HG03575 (cell line): ENCODE results near the gene PAX2.

Experiments
- ATAC-seq: cut with Tn5 transposase; IDR thresholded peaks from one replicate; pipeline ENCODE4 v1.9.1; 2021; ENCODE audit not compliant: unreplicated experiment, insufficient number of reproducible peaks, low FRiP score; ENCODE audit errors: extremely low read depth

The PAX2 gene

DNA sequence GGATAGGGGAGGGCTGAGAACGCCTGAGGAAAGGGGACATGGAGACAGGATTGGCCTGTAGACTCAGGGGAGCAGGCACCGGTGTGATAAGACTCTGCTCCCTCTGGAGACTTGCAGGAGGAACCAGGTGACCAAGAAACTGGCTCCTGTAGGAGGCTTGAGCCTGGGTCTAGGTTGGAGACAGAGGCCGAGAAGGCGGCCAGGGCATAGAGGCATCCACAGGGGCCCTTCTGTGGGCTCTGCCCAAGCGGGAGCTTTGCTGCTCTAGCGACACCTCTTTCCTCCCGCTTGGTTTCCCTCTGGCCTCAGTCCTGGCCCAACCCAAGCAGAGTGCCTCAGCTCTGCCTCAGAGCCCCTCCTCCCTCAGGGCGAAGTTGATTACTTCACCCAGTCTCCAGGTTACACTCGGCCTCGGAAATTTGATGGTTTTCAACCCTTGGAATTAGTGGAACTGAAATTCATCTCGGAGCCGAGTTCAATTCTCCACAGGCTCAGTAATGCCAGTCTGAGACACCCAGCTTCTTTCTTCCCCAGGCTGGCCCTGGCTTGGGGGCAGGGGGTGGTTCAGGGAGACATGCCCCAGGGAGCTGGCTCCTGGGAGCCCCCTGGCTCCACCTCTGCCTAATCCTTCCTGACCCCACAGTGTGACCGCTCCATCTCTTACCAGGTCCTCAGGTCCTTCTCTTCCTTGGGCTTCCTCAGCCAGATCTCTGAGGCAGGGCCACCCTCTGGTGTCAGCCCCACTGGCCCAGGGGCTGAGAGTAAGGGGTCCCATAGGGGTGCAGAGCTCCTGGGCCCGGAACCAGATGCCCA lies 60.4 kb downstream of the PAX2 start:
- no peak for ATAC-seq

DNA sequence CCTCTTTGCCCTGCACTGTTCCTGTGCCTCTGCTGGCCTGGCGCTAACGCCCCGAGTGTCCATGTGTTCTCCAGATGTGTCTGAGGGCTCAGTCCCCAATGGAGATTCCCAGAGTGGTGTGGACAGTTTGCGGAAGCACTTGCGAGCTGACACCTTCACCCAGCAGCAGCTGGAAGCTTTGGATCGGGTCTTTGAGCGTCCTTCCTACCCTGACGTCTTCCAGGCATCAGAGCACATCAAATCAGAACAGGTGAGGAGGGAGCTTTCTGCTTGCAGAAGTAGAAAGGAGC lies 60.9 kb downstream of the PAX2 start:
- ATAC-seq = no peak

DNA sequence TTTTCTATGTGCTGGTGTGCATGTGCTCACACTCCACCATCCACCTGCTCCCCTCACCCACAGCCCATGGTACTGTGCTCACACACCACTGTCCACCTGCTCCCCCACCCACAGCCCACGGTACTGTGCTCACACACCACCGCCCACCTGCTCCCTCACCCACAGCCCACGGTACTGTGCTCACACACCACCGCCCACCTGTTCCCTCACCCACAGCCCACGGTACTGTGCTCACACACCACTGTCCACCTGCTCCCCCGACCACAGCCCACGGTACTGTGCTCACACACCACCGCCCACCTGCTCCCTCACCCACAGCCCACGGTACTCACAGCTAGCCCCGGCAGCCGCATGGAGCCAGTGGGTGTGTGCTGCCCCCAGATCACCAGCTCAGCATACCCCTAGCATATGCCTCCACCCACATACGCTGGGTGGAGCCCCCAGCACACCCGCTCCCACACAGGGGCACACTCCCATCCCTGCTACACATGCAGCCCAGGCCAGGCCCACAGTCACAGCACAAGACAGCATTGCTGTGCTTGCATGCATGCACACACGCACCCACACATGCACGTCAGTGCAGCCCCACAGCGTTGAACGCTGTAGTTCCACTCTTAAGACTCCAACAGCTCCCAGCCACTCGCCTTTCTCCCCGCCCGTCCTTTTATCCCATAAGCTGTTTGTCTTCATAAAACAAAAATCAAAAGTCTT lies 62.0 kb downstream of the PAX2 start:
- ATAC-seq = no peak

DNA sequence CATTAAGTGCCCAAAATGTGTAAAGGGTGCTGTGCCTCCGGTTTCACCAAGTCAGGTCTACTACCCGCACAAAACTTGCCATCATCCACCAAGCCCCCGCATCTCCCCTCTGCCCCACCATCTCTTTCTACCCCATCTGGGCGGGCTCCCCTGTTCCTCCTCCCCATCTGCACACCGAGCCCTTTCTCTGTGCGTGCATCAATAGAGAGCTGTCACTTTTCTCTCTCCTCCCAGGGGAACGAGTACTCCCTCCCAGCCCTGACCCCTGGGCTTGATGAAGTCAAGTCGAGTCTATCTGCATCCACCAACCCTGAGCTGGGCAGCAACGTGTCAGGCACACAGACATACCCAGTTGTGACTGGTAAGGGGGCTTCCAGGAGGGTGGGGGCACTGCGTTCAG lies 63.5 kb downstream of the PAX2 start:
- ATAC-seq = no peak

DNA sequence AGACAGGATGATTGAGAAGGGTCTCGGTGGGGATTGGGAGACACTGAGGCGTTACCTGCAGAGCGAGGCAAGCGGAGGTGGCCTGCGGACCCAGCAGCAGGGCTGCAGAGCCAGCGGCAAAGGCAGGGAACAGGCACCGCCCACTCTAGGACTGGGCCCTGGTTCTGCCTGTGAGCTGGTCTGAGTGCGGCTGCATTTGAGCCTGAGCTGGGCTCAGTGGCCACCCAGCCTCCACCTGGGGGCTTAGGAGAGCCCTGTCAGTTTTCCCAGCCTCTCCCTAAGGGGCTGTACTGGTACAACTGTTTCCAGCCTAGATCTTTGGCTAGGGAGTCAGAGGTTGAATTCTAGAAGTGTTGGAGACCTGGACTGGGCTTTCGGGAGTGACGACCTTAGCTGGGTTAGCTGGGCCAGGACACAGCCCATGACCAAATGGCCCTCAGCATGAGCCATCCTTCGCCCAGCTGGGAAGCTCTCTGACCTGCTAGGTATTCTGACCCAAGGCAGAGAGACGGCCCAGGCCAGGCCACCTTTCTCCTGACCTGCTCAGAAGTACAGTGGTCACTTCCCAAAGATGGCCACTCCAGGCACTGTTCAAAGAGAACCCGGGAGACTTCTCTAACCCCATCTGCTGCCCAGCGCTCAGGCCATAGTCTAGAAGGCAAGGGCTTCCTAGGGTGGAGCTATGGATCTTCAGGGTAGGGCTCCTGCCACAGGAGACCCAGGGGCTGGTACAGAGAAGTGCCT lies 64.9 kb downstream of the PAX2 start:
- ATAC-seq = no peak

DNA sequence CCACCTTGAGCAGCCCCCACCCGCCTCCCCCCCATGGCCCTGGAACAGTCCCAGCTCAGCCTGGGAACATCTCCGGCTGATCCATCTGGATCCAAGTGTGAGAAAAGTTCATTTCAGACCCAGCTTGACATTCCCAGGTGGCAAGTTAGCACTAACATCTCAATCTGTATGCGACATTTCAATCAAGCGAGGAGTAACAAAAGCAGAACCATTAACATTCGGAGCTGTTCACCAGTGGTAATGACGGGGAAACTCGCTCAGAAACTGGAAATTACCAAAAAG lies 65.4 kb downstream of the PAX2 start:
- ATAC-seq = no peak

DNA sequence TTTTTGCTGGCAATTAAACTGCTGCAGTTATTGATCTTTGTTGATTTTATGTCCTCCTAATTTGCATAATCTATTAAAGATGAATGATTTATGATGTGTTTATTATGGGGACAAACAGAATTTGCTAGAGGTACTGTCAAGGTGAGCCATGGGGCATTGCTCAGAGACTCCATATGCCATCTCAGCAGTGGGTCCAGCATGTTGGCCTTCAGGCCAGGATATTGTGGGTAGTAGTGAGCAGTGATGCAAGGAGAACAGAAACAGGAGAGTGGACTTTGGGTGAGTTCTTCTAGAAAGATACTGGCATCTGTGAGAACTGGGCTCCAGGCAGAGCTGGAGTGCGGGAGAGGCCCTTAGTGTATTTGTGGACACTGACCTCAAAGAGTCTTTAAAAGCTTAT lies 65.9 kb downstream of the PAX2 start:
- ATAC-seq = no peak

DNA sequence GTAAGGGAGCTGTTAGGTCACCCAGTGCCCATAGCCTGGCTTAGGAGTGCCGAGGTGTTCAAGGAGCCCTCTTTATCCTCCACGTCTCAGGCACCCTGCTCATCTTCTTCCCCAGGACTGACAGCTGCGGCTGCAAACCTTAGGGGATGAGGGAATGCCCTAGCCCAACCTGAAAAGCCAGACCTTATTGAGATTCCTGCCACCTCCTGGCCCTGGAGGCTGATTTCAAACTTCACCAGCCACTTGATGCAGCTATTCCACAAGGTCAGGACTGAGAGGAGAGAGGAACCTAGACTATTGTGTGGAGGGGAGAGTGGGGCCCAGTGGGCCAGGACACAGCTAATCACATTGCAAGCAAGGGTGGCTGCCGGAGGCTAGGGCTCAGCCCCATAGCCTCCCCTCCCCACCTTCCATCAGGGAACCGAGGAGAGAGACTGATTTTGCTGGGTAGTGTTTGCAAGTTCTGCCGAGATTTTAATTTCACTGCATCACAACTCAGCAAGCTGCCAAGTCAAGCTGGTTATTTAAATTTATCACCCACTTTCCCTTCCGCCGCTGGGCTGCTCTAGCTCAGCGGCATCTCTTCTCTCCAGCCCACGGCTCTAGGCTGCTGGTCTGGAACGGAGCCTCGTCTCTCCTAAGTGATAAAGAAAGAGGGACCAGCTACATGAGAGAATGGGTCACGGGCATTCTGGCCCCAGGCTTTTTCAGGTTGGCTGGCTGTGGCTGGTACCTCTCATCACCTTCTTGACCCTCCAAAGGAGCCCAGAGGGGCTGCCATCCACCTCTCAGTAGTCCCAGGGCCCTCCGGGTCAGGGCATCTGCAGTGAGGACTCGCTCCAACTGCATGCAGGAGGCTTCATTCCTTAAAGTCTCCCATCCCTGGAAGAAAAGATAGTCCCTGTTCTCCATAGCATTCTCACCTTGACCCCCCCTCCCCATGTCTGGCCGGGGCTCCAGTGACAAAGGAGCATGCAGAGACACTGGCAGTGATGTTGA lies 66.7 kb downstream of the PAX2 start:
- no peak for ATAC-seq

DNA sequence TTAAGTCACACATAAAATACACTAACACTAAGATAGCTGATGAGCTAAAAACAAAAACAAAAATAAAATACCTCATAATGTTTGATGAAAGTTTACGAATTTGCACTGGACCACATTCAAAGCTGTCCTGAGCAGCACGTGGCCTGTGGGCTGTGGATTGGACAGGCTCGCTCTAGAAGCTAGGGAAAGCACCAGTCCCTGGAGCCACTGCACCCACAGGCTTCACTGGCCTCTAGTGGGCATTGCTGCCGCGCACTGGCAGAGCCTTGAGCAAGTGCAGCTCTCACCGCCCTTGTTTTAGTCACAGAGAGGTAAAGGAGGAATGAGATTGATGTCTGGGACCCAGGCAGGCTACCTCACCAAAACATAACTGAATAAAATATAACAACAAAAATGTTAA lies 67.6 kb downstream of the PAX2 start:
- no peak for ATAC-seq

DNA sequence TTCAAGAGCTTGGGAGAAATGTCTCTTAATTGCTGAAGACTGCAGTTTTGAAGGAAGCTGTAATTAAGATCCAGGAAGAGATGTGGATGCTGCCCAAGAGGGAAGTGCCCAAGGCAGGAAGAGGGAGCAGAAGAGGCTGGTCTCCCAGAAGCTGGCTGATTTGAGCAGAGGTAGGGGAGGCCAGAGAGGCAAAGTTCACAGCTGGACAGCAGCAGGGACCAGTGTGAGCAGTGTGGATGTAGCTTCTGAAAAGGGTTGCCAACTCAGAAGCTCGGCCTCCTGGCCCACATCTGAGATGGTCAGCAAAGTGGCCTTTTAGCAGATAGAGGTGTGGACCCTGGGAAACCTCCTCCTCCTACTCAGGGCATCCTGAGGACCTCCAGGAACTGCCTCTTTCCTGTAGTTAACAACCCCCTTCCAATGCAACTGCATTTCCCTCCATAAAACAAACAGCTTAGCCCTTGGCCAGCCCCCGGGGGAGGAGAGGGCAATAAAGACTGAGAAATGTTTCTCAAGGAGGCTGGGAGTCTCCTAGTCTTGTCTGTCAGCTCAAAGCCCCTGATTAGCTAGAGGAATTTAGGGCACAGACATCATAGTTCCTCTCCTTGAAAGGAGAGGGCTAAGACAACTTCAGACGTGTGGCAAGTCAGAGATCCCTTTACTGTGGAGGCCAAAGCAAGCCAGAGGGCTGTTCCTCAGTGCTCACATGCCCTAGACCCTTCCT lies 69.5 kb downstream of the PAX2 start:
- ATAC-seq = no peak

DNA sequence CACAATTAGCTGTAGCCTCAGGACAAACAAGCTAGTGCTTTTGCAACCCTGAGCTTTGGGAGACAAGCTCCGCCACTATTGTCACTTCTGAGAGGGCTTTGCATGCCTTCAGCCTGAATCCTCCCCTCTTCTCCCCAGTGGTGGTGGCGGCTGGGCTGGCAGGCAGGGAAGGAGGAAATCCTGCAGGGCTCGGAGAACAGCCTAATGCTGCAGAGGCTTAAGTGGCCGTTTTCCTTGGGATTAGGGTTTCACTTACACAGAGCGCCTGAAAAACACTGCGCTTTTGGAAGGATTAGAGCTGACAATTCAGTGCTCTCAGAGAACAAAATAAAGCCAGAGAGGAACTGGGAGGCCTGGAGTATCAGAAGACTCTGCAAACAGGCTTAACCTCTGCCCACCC lies 71.3 kb downstream of the PAX2 start:
- ATAC-seq = no peak

DNA sequence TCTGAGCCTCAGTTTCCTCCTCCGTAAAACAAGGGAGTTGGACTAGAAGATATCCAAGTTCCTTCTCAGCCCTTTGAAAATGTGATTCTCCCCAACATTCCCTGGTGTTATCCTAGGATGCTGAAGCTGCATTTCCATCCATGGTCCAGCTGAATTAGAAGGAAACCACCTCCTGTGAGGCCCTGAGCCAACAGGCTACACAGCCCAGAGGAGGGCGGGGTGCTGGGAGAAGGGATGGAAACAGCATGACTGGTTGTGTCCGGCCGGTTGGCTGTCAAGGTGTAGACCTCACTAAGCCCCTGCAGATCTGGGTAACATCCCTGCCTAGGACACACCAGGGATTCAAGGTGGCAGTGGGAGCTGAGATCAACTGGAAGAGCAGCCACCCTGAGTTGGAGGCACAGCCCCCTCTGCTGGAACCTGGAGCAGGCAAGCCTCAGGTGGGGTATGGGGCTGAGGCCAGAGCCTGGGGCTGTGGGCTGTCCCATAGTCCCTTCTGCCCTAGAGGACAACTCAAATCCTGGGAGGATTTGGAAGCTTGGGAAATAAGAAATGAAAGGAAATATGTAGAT lies 72.0 kb downstream of the PAX2 start:
- no peak for ATAC-seq

DNA sequence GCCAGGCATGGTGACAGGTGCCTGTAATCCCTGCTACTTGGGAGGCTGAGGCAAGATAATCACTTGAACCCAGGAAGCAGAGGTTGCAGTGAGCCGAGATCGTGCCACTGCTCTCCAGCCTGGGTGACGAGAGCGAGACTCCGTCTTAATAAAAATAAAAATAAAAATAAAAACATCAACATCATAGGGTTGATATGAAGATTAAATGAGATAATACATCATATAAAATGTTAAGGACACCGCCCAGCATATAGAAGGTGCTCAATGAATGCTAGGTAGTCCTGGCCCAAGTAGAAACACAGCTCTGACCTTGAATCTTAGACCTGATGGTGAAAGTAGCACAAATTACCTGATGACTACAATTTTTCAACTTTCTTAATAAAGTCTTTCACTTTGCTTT lies 74.0 kb downstream of the PAX2 start:
- ATAC-seq = no peak

DNA sequence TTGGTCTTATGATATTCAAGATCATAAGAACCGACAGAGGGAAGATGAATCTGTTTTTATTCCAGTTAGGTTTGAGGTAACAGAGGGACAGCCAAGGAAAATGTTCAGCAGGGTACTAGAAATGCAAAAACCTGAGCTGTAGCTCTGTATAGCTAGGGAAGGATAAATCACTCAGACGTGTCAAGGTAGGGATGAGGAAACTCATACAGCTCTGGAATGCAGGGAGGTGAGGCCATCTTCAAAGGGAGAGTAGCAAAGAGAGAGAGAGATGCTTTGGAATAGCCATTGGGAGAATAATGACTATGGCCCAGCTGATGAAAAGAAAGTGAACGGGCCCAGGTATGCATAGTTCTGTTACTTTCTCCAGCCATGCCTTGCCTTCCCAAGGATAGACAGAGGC lies 77.8 kb downstream of the PAX2 start:
- ATAC-seq = no peak

DNA sequence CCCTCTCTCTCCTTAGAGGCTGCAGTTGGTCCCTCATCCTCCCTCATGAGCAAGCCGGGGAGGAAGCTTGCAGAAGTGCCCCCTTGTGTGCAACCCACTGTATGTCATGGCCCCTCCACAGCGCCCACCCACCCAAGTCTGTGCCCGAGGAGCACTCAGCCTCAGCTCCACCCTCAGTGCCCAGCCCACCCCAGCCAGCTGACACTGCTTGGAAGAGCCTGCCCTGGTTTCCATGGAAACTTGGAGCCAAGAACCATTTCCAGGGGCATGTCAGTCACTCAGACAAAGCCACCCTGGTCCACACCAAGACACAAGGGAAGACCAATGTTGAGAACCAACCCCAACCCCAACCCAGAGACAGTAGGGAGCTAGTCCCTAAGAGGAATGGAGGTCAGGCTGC lies 79.5 kb downstream of the PAX2 start:
- ATAC-seq = no peak

DNA sequence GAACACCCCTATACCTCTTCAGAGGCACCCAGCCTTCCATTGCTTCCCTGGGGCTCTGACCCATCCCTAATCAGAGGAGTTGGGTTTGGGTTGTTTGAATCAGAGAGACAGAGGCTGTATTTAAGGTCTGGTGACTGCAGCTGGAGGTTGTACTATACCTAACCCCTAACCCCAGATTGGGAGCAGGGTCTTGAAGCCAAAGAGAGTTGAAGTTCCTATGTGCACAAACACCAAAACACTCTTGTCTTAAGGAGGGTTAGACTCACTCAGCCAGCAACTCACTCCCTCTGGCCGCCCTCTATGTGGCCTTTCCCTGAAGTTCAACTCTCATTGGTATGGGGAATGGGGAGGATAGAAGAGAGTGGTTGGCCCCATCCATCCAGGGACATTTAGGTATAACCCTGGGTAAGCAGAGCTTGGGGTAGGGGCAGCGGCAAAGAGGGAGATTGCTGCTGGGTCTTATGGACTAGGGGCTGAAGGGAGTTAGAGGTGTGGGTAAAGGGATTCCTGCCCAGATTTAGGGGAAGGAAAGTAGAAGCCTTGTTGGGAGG lies 80.0 kb downstream of the PAX2 start:
- no peak for ATAC-seq

DNA sequence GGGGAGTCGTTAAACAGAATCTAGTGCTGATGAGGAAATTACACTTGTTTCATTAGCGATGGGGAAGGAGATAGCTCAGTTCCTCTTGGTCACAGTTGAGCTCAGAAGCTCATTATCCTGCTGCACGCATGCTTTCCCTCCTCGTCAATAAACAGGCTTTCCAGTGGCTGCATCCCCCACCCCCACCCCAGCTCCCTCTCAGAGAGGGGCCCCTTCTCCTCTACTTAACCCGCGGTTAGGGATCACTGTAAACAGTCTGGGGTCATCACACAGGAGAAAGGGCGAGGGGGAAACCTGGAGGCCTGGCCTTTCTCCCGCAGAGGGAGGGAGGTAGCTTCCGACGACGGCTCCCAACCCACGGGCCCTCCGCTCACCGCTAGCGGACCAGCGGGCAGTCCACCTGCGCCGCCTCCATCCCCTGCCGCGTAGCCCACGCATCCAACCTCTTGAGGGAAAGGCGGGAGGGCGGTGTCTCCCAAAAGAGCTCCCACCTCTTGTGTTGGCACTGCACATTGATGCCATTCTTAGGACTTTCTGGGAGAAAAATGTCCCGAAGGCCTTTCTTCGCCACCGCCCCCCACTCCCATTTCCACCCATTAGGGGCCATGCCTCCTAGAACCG lies 80.8 kb downstream of the PAX2 start:
- no peak for ATAC-seq

DNA sequence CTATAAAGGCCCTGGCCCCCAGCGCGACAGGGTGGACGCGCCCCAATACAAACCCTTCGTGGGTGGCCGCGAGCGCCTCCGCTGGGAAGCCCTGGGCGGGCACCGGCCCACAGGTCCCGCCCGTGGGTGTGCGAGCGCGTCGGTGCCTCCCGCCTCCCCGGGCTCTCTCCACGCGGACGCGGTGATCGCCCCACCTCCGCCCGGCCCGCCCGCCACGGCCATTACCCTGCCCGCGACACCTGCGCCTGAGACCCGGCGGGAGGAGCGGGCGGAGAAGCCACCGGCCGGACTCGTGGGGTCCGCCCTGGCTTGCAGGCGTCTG lies 81.2 kb downstream of the PAX2 start:
- no peak for ATAC-seq
